Tibial nerve (tissue), 4 donors: Measurements from ENCODE around the gene CNOT11. TPM values are rescaled to one million over a fixed set of nuclear protein-coding genes. Genes with fewer than 3 reads are reported as not detected.

Experiments
- DNase-seq, 2 donors: peaks; one replicate each; pipeline ENCODE4 v3.0.0-alpha.2; 2019; ENCODE audit warnings: low spot score in 2 of 2
- H3K27ac ChIP-seq, 4 donors: fragments of 200-600 bp; sonication (generic) in 3 of 4; one replicate each; pipeline ENCODE4 v1.5.1; 2017 to 2019; ENCODE audit warnings: mild to moderate bottlenecking in 1 of 4
- H3K27me3 ChIP-seq, 2 donors: fragments of 200-600 bp; sonication (generic) in 1 of 2; one replicate each; pipeline versions ENCODE4 v1.5.1 to v1.6.0; 2017 to 2019
- H3K36me3 ChIP-seq, 3 donors: fragments of 200-600 bp; sonication (generic); one replicate each; pipeline ENCODE4 v1.5.1; 2018 to 2019
- H3K4me1 ChIP-seq, 4 donors: fragments of 200-600 bp; sonication (generic) in 3 of 4; one replicate each; pipeline ENCODE4 v1.5.1; 2017 to 2019
- H3K4me3 ChIP-seq, 4 donors: fragments of 200-600 bp; sonication (generic) in 3 of 4; one replicate each; pipeline ENCODE4 v1.5.1; 2017 to 2019; ENCODE audit warnings: mild to moderate bottlenecking in 1 of 4, moderate library complexity in 1 of 4
- H3K9me3 ChIP-seq, 4 donors: fragments of 200-600 bp; sonication (generic) in 3 of 4; one replicate each; pipeline ENCODE4 v1.5.1; 2017 to 2019
- EP300 ChIP-seq, 2 donors: sonication (generic); formaldehyde crosslinking; IDR thresholded peaks; one replicate each; pipeline ENCODE4 v1.6.1; 2017; ENCODE audit warnings: antibody characterized with exemption in 2 of 2, mild to moderate bottlenecking in 1 of 2
- POLR2A ChIP-seq, 2 donors: fragments of 450-650 bp; IDR thresholded peaks; one replicate each; pipeline ENCODE4 v1.6.1; 2017; ENCODE audit warnings: antibody characterized with exemption in 2 of 2, mild to moderate bottlenecking in 2 of 2, moderate library complexity in 2 of 2
- WGBS, 2 donors: methylation state at CpG; one replicate each; pipeline ENCODE4 v1.1.5; 2018; 5-methylcytosine and 5-hydroxymethylcytosine counted together
- total RNA-seq, 4 donors: library from RNA; depleted of rRNA; stranded (reverse); fragments of >200 nt; gene quantifications; one replicate each; pipeline ENCODE4 v1.1.0, GENCODE V29; 2016
- TF ChIP-seq, protein P1 (sequence below), 5 experiments: fragments of 200-600 bp in 3 of 5; fragments of 450-650 bp in 2 of 5; sonication (generic) in 3 of 5; IDR thresholded peaks; one replicate each; pipeline ENCODE4 v1.5.1; 2016 to 2019; ENCODE audit warnings: antibody characterized with exemption in 5 of 5, mild to moderate bottlenecking in 3 of 5, moderate library complexity in 2 of 5

Gene CNOT11
- total RNA-seq, 4 donors from 2014 or later, result 17.5 to 29.9 (median 19.6) TPM

DNA sequence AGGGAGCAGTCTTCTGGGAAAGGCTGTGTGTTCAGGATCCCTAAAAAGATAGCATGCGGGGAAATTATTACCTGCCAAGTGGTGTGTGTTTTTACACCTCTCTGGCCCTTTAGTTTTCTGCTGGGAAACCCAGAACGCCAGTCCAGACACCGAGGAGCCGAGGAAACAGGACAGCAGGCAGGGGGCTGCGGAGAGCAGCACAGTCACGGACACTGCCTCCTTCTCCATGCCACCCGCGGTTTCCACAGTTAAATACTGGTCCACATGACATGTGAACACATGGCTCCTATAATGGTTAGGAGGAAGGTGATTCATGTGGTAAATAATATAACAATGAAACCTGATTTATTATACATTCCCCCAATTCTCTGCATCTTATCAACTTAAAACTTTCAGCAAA lies 20.4 kb downstream of the CNOT11 start:
- no peak for TF ChIP-seq EP300 (IDR thresholded peaks at IDR 0.05)
- TF ChIP-seq POLR2A (IDR thresholded peaks at IDR 0.05), result no peak
- TF ChIP-seq, protein P1, sequence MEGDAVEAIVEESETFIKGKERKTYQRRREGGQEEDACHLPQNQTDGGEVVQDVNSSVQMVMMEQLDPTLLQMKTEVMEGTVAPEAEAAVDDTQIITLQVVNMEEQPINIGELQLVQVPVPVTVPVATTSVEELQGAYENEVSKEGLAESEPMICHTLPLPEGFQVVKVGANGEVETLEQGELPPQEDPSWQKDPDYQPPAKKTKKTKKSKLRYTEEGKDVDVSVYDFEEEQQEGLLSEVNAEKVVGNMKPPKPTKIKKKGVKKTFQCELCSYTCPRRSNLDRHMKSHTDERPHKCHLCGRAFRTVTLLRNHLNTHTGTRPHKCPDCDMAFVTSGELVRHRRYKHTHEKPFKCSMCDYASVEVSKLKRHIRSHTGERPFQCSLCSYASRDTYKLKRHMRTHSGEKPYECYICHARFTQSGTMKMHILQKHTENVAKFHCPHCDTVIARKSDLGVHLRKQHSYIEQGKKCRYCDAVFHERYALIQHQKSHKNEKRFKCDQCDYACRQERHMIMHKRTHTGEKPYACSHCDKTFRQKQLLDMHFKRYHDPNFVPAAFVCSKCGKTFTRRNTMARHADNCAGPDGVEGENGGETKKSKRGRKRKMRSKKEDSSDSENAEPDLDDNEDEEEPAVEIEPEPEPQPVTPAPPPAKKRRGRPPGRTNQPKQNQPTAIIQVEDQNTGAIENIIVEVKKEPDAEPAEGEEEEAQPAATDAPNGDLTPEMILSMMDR (IDR thresholded peaks at IDR 0.05), result no peak
- 79 to 81% methylated on average over 8 of the region's 8 CpGs for WGBS, 2 donors
- DNase-seq, result no peak
- no peak overlapping the region for H3K27ac ChIP-seq
- no peaks in the 10 kb centered on the region for H3K9me3 ChIP-seq
- peaks cover 0 to 76% (median 8%) of the 10 kb centered on the region in 3 donors for H3K36me3 ChIP-seq
- H3K4me3 ChIP-seq, result no peak overlapping the region
- H3K4me1 ChIP-seq, result no peaks in the 10 kb centered on the region
- H3K27me3 ChIP-seq, result no peaks in the 10 kb centered on the region

GRCh38 chr2:101274142-101274541 lies 21.5 kb downstream of the CNOT11 start:
- TF ChIP-seq POLR2A (IDR thresholded peaks at IDR 0.05) (no peak), EP300 (IDR thresholded peaks at IDR 0.05) (no peak)
- TF ChIP-seq, protein P1 (IDR thresholded peaks at IDR 0.05), result no peak
- no peaks in the 10 kb centered on the region for H3K27me3 ChIP-seq
- H3K9me3 ChIP-seq, result no peaks in the 10 kb centered on the region
- DNase-seq, result no peak
- H3K27ac ChIP-seq, result no peak overlapping the region
- WGBS, 2 donors, result 89 to 91% methylated on average over 5 of the region's 5 CpGs
- no peak overlapping the region for H3K4me3 ChIP-seq
- H3K4me1 ChIP-seq, result peaks cover 0 to 4% (median 0%) of the 10 kb centered on the region in 4 donors
- peaks cover 0 to 78% (median 7%) of the 10 kb centered on the region in 3 donors for H3K36me3 ChIP-seq

- H3K27me3 ChIP-seq, result no peaks in the 10 kb centered on the region
- no peak for DNase-seq
- no peak for TF ChIP-seq POLR2A (IDR thresholded peaks at IDR 0.05)
- TF ChIP-seq, protein P1 (IDR thresholded peaks at IDR 0.05), result no peak
- no peak for TF ChIP-seq EP300 (IDR thresholded peaks at IDR 0.05)
- peaks cover 0 to 13% (median 0%) of the 10 kb centered on the region in 4 donors for H3K4me1 ChIP-seq
- WGBS, 2 donors, result 71 to 73% methylated on average over 7 of the region's 7 CpGs
- no peak overlapping the region for H3K4me3 ChIP-seq
- H3K36me3 ChIP-seq, result peaks cover 0 to 78% (median 0%) of the 10 kb centered on the region in 3 donors
- H3K27ac ChIP-seq, result no peak overlapping the region
- H3K9me3 ChIP-seq, result no peaks in the 10 kb centered on the region
These were observed 24.4 kb downstream of the CNOT11 start for GRCh38 chr2:101277111-101277510.

DNA sequence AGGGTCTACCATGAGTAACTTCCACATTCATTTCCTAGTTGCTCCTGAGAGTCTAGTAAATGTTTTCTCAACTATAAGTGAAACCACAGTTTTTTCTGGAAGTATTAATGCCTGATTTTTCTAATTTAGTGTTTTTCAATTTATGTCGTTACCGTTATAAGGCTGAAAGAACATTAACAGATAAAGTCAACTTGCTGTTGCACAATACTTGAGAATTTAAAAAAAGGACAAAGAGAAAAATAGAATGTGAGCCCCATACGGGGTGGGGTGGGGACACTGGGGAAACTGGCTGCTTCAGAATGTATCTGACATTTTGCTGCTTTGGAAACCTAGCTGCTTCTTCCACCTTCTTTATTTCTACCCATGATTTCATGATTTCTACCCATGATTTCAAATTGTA lies 26.2 kb downstream of the CNOT11 start:
- 72 to 75% methylated on average over 3 of the region's 3 CpGs for WGBS, 2 donors
- Histone ChIP-seq H3K36me3 (peaks cover under 1 to 77% (median 11%) of the 10 kb centered on the region in 3 donors), H3K27ac (no peak overlapping the region), H3K27me3 (no peaks in the 10 kb centered on the region), H3K4me1 (peaks cover 0 to 13% (median 0%) of the 10 kb centered on the region in 4 donors), H3K4me3 (no peak overlapping the region), H3K9me3 (no peaks in the 10 kb centered on the region)
- DNase-seq, result no peak
- TF ChIP-seq EP300 (IDR thresholded peaks at IDR 0.05) (no peak), POLR2A (IDR thresholded peaks at IDR 0.05) (no peak)
- TF ChIP-seq, protein P1 (IDR thresholded peaks at IDR 0.05), result no peak

DNA sequence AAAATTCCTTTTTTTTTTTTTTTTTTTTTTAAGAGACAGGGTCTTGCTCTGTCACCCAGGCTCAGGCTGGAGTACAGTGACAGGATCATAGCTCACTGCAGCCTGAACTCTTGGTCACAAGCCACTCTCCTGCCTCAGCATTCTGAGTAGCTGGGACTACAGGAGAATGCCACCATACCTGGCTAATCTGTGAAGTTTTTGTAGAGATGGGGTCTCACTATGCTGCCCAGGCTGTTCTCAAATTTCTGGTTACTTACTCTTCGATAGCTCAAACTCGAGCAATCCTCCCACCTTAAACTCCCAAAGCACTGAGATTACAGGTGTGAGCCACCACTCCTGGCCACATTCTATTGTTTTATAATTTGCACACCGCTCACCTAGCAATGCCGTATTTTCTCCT lies 28.8 kb downstream of the CNOT11 start:
- WGBS, 2 donors, result 95 to 99% methylated on average over 4 of the region's 4 CpGs

More for the DNA sequence above, 28.8 kb downstream of the CNOT11 start:
- DNase-seq, result no peak
- Histone ChIP-seq H3K36me3 (peaks cover 3 to 93% (median 11%) of the 10 kb centered on the region in 3 donors), H3K9me3 (no peaks in the 10 kb centered on the region), H3K27ac (no peak overlapping the region), H3K27me3 (no peaks in the 10 kb centered on the region), H3K4me3 (no peak overlapping the region), H3K4me1 (peaks cover 0 to 13% (median 0%) of the 10 kb centered on the region in 4 donors)
- TF ChIP-seq POLR2A (IDR thresholded peaks at IDR 0.05) (no peak), EP300 (IDR thresholded peaks at IDR 0.05) (no peak)
- TF ChIP-seq, protein P1 (IDR thresholded peaks at IDR 0.05), result no peak
